Stimulated activated CD8-positive, alpha-beta memory T cell treated with anti-CD3 and anti-CD28 coated beads, Interleukin-15, amount 100 ng/mL, for 1 hour (primary cell): ENCODE measurements around the gene HOXB6.

Experiments used
- DNase-seq: peaks from one replicate; pipeline ENCODE4 v3.0.0-alpha.2; 2020; ENCODE audit warnings: low read depth

Gene HOXB6

DNA sequence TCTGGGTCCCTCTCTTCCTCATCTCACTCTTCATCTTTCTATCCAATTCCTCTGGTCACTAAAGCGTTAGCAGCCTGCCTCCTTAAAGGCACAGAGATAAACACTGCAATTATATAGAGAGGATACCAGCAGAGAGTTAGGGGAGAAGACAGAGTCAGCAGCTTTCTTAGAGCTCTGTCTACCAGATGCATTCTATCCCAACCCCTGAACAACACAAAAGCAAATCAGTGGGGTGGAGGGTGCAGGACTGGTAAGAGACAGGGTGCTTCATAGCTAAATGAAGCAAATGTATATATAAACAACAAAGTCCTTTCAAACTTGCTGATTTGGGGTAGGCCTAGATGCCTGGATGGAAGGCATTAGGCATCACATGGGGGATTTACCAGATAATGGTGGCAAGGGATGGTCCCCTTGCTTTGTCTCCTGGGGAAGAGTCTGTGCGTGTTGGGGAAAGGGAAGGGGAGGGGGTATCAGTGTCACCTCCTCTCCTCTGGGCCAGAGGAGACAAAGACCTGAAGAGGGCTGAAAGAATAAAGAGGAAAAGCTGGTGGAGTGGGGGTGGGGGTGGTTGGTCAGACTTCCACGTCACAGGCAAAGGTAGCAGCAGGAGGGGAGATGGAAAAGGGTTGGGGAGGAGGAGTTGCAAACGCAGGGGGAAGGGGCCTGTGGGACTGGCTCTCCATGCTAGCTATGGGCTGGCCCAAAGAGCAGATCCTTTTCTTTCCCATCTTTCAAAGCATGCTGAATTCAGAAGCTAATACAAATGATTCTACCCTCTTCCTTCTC lies 38.7 kb downstream of the HOXB6 start:
- DNase-seq, result no peak

DNA sequence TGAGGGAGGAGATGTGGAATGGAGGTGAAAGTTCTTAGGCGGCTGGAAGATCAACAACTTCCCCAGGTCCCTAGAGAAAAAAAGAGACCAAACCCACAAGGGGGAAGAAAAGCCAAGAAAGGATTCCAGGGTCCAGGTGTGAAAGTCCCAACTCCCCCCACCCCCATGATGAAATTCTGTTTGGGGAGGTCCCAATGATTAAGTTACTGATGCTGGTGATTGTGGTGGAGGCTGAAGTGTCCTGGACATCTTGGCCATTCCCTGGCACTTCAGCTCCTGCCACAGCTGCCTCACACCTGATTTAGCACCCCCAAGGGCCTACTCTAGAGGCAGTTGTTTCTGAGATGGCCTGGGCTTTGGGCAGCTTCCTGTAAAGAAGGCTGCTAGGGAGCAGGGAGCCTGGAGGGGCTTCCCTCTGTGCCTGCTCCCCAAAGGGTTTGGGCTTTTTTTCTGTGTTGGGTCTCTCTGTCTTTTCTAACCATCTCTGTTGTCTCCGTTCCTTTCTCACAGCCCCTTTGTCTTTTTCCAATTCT lies 39.7 kb downstream of the HOXB6 start:
- DNase-seq, result no peak

DNA sequence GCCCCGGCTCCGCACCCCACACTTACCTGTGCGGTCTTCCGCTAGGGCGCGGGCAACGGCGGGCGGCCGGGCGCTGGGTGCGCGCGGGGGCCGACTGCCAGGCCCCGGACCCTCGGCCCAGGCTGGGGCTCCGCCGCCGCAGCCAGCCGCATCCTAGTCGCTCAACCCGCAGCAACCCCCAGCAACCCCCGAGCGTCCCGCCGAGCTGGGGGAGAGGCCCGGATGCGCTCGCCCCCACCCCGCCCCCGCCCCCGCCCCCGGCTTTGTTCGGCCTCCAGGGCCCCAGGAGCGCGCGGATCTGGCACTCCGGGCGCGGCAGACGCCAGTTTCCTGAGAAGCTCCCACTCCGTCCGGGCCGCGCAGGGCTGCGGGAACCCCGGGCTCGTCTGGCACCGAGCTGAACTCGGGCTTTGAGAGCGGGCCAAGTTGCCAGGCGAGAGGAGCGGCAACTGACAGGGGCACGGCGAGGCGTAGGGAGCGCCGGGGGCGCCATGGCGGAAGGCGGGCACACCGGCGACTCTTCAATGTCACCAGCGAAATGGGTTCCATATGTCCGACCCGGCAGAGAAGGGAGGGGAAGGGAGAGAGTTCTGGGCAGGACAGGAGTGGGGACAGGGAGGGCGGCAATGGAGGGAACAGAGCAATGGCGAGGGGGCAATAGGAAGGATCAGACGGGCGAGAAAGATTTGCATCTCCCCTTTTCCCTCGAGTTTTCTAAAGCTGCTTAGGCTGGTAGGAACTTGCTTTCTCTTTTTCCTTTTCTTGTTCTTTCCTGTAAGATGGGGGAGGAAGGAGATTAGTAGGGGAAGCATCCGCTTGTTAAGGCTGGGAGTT lies 40.4 kb downstream of the HOXB6 start:
- DNase-seq, result no peak

DNA sequence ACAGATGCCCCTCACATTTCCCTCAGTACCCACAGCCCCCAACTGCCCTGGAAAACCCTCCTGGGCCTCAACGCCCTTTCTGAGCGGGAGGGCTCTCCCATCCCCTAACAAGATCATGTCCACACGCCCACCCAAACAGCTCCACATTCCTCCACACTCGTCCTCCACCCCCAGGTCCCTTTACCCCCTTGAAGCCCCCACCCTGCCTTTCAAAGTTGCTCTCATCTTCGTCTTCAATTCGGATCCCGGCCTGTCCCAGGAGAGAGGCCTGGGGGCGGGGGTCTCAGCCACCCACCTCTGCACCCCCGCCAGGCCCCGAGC lies 41.0 kb downstream of the HOXB6 start:
- no peak for DNase-seq

DNA sequence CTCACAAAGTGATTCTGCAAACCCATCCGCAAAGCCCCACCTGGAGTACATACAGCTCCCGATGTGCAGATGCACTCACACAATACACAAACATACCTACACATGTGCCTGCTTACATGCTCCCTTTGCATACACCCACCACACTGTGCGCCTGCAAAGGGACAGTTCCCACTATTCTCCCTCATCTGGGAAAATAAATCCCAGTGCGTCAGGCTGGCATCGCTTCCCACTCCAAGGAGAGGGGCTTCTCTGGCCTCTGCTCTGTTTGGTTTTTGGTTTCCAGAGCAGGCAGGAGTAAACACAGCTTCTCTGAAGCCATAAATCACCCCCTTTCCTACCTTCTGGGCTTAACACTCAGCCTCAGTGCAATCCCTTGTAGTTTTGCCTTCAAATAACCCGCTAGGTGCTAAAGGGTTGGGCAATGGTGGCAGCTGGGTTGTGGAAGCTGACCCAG lies 41.4 kb downstream of the HOXB6 start:
- no peak for DNase-seq

DNA sequence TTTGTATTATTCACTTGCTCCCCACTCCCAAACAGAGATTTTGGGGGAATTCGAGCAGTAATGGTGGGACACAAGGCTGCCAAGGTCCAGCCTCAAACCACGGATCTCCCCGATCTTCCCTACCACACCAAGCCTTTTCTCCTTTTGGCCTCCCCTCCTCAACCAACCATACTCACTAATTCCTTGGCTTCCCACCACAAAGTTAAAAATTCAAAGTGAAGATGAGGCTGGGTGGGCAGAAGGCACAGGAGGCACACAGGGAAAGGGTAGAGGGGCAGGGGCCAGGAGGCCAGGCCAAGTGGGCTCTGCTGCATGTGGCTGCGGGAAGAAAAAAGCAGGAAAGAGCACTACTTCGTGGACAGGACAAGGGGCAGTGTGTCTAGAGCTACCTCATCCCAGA lies 41.9 kb downstream of the HOXB6 start:
- DNase-seq, result no peak

DNA sequence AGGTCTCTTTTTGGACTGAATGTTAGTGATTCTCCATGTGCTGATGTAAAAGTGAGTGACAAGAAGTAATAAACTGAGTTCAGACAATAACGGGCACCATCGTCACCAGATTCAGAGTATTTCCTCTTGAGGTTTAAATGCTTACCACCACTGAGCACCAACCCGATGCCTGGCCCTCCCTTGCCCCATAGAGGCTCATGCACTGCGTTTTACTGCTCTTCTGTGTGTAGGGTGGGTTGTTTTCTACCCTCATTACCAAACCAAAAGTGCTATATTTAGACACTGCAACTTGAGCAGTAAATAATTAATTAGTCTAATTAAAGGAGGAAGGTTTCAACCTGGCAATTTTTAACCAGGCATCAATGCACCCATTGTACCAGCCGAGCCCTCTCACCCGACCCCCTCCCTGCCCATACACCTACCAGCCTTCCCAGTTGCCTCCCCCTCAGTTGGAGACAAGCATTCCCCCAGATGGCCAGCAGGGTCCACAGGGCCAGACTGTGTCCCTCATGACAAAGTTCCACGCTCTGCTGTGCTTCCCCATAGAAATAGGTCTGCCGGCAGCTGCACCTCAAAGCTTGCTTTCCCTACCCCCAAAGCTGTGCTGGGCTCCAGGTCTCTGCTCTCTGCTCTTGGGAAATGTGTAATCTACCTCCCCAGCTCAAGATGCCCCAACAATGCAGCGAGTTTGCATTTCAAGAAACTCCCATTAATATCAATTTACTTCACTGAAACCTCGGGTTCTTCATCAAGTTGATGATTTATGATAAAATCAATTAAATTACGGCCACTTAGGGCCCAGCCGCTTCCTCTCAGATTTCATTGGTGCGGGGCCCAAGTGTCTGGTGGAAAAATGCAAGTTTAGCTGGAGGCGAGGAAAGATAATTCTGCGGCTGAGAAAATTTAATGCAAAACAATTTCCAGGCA lies 42.6 kb downstream of the HOXB6 start:
- DNase-seq, result no peak

DNA sequence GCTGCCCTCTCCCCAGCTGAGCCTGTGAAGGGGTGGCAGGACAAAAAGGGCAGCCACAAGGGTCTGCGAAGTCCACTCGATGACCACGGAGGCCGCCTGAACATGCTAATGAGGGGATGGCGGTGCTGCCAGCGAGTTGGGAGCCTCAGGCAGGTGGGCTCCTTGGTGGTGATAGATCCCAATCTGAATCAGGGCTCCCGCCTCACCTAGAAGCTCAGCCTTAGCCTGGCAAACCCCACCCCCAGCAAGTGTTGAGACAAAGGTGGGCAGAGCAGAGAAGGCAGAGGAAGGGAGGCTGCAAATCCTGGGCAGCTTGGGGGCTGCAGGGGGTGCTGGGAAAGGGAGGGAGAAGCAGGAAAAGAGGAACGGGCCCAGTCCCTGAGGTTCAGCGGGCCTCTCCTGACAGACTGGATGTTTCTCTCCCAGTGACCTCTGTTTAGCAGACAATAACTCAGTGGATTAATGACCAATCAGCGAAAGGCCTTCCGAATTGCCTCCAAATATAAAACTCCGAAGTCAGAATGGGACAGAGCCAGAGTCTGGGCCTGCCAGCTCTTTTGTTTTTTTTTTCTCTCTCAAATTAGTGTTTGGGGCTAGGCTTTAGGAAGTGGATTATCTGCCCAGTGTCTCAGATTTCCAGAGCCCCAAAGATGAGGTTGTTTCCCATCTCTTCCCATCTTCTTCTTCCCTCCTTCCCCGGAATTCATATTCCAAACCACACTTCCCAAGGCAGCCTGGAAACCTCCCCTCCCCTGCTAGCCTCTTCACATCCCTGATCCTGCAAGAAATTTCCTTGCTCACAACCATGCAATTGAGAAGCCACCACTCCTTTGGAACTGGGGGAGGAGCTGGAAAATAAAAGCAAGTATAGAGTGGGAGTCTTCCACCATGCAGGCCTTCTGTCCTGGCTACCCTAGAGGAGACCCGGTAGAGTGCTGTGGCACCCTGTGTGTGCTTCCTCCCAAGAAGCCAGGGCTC lies 44.7 kb downstream of the HOXB6 start:
- DNase-seq, result no peak

DNA sequence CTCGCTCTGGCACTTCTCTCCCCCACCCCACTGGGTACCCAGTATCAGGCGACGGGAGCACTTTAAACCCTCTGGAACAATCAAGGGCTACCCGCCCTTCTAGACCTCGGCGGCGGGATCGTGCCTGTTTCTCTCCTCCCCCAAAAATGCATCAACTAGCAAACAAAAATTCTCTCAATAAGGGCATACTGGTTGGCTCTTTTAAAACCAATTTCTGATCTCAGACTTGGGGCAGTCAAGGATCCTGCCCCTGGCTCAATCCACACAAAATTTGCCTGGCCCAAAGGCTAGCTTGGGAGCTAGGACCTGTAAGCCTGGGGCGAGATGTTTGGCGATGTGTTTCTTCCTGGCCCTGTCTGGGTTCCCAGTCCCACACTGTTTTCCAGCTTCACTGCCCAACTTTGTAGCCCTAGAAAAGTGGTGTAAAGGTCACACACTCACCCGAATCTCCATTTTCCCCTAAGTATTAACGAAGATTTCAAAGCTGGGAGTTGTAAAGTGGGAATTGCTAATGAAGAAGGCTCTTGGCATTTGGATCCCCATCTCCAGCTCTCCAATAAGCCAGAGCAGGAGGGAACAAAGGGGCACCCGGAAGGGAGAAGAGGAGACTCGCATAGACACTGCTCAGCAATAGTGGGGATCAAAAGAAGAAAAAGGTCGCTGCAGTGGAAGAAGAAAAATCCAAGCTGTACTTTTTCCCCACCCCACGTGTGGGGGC lies 45.5 kb downstream of the HOXB6 start:
- DNase-seq, result no peak

DNA sequence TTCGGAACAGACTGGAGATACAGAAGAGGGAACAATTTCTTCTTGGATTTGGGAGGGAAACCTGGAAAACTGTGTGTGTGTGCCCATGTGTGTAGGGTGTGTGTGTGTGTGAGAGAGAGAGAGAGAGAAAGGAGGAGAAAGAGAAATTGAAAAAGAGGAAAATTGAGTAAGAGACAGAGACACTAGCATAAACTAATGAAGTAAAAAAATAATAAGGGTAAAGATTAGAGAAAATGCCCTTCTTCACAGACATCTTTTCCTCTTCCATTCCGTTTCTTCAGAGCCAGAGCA lies 46.0 kb downstream of the HOXB6 start:
- DNase-seq, result no peak

DNA sequence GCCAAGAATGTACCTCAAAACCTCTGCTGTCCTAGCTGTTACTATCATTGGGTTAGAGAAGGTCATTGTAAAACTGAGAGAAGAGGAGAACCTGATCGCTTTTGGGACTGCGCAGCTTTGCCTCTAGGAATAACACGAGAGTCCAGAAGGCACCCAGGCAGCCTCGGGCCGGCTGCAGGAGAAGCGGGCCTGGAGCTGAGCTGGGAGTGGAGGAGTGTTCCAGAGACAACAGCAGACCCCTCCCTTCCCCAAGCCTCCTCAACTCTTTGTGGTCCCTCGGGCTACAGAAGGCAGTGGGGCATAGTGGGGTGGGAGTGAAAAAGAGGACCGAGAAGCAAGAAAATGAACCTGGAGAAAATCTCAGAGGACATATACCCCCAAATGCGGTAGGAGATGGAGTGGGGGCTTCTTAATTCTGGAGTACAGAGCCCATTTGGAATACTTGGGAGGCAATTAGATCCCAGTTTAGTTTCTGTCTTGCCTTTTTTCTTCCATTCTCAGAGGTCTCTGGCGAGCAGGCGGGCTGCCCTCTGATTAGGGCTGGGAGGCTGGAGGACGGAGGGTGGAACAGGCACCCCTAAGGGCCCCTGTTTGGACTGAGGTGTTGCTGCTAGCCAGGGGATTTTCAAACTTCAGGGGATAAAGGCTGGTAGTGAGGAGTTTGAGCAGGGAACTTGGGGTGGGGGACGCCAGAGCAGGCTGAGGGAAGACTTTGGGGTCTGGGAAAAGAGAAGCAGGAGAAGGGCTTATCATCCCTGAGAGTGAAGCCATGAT lies 46.5 kb downstream of the HOXB6 start:
- no peak for DNase-seq

DNA sequence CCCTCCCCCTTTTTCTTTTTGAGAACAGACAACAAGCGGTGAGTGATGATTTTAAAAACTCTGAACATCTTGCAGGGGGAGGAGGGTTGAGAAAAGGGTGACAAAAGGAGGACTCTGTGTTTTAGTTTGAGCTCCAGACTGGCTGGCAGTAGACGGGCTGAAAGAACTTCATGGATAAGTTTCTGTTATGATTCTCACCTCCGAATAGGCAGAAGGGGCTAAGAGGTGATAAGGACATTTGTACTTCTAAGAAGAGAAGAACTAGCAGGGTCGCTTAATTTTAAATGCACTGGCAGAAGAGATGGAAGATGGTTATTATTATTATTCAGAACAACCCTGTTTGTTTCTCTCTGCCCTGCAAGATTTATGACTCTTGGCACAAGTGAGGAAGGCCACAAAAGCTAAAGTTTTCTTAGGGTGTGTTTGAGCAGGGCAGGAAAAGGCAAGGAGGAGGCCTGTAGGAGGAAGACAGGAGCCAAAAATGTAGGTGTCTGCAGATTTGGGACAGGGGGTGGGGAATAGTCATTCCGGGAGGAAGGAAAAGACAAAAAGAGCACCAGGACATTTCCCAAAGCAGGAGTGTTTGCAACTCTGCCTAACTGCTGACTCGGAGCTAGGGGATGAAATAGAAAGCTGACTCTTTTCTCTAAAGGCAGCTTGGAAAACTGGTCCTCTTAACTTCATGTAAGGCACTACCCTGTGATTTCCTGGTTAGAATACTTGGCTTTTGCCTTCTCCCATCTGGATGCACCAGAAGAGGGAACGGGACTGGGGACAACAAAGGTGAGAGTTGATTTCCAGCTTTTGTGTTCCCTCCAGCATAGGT lies 48.0 kb downstream of the HOXB6 start:
- no peak for DNase-seq

DNA sequence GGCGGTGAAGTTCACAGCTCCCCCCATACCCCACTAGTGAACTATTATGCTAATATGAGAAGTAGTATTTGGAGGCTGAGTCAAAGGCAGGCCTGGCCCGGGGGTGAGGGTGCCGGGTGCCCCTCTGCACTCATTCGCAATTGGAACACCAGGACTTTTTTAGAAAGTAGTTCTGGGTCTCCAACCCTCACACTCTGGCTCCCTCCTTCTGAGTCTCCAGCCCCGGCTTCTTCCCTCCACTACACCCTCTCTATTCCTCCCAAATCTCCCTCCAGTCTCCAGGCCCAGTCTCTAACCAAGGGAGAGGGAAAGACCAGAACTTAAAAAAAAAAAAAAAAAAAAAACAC lies 48.6 kb downstream of the HOXB6 start:
- DNase-seq, result no peak

DNA sequence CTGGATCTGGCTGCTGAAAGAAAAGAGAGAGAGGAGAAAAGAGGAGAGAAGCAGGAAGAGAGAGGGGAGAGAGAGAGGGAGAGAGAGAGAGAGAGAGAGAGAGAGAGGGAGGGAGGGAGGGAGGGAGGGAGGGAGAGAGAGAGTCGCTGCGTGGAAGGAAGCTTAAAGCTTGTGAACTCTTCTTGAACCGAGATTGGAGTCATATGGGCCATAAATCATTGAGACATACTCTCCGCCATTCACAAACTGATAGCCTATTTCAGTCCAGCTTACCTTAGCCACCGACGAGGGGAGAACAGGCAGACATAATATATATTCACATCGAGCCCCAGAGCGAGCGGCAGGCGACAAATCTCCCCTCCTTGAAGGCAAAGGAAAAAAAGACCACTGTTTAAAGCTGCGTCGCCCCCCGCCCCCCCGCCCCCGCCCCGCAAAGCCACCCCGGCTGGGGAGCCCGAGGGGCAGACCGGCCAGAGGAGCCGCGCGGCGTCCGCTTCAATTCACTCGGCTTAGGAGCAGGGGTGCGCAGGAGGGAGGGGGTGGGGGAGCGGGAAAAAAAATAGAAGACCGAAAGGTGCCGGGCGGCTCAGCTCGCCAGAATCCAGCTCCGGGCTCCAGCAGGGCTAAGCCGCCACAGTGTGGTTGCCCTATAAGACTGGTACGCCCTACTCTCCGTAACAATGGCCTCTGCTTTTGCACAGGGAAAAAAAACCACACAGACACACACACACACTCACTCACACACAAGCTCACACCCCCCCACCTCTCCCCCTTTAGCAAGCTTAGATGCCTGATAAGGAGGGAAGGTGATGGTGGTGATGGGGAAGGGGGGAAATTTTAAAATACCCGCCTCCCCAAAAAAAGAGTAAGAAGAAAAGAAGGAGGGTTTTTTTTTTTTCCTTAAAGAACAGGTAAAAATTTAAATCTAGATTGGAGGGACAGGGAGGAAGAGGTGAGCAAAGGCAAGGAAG lies 49.2 kb downstream of the HOXB6 start:
- no peak for DNase-seq

DNA sequence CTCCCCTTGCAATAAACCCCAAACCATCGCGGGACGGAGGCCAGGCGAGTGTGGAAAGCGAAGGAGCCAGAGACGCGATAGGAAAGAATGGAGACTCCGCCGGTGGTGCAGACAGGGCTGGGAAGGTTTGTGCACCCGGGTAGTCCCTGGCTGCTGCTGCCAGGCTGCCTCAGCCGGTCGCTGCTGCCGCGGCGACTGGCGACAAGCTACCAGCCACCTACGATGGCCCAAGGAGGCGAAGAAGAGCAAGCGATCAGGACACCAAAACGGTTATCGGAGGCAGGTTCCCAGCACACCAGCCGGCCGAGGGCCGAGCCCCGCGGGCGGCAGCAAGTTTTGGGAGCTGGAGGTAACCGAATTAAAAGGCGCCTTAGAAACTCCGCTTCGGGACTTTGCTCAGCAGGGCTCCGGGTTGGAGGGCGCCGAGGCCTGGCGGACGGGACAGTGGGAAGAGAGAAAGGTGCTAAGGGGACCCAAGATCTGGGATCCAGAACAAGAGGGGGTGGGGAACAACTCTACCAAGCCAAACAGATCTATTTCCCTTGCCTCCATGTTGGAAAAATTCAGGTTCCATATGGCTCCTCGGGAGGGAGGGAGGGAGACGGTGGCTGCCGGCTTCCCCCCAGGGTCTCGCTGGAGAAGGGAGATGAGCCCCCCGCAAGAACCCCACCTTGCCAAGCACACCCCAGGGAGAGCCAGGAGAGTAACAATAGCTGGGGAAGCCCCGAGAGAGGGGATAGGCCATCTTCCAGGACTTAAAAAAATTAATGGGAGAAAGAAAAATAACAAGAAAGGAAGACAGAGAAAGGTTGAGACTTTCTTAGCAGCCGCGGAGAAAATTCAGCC lies 50.2 kb downstream of the HOXB6 start:
- no peak for DNase-seq

DNA sequence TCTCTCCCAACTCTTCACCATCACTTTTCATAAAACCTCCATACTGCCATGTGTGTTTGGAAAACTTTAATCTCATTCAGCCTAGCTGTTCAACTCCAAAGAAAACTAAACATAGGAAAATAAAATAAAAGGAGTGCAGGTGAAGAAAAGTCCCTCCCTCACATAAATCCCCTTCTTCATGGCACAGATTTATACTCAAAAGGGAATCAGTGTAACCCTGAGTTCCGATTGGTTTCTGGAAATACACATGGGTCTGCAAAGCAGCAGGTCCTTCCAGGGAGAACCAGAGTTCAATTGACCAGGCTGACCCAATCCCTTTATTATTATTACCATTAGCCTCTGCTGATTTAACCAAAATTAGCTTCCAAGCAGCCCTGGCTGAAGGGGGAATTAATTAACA lies 51.0 kb downstream of the HOXB6 start:
- DNase-seq, result no peak

DNA sequence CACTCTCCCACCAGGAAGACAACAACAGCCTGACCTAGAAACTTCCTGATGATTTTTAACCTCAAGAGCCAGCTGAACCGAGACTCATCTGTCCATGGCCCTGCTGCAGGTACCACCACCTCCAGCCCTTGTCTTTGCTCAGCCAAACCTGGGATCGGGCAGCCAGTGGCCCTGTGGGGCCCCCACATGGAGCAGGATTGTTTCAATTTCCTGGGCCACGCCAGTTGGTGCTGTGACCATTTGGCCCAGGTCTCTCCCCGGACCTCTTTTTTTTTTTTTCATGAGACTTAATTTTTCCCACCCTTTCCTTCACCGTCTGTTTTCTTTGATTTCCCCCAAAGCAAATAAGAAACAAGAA lies 51.6 kb downstream of the HOXB6 start:
- DNase-seq, result no peak
